Urinary bladder (tissue), 4 donors: ENCODE measurements around the gene FAM184B. TPM values are rescaled to one million over a fixed set of nuclear protein-coding genes. Genes with fewer than 3 reads are reported as not detected.
A peak's percentile ranks its signal among the peaks of the same experiment; 100 is the strongest.

Experiments used
- DNase-seq: peaks from one replicate; pipeline ENCODE4 v3.0.0-alpha.2; 2015; ENCODE audit errors: extremely low spot score
- H3K27ac ChIP-seq: one replicate; pipeline ENCODE4 v1.5.1; 2013; ENCODE audit warnings: low read depth, mild to moderate bottlenecking, moderate library complexity
- H3K36me3 ChIP-seq: one replicate; pipeline ENCODE4 v1.6.1; 2013; ENCODE audit warnings: mild to moderate bottlenecking, moderate library complexity; ENCODE audit not compliant: insufficient read depth
- H3K4me1 ChIP-seq: one replicate; pipeline ENCODE4 v1.6.1; 2013; ENCODE audit warnings: mild to moderate bottlenecking, moderate library complexity; ENCODE audit not compliant: insufficient read depth
- H3K4me3 ChIP-seq: one replicate; pipeline ENCODE4 v1.5.1; 2013; ENCODE audit warnings: low read depth, low read length
- WGBS: extraction: QIAGEN DNeasy Blood & Tissue Kit; methylation state at CpG from one replicate; pipeline ENCODE4 v1.1.7; 2013; 5-methylcytosine and 5-hydroxymethylcytosine counted together
- polyA plus RNA-seq: library from polyadenylated mRNA; stranded (reverse); fragments of 200-250 nt; gene quantifications from one replicate; pipeline ENCODE4 v1.2.3, GENCODE V29; 2013
- total RNA-seq: library from RNA; depleted of rRNA; stranded (reverse); fragments of >200 nt; gene quantifications from one replicate; pipeline ENCODE4 v1.2.3, GENCODE V29; 2014
- donor health status: healthy with polysubstance abuse.
- donor health status: healthy.

The FAM184B gene
- total and polyA plus RNA-seq, 2 donors, result 0.04 to 0.11 TPM

GRCh38 chr4:17647176-17647806 lies 134.1 kb downstream of the FAM184B start:
- WGBS, result 85% methylated on average over 9 of the region's 9 CpGs
- H3K4me3 ChIP-seq, result no peak overlapping the region

DNA sequence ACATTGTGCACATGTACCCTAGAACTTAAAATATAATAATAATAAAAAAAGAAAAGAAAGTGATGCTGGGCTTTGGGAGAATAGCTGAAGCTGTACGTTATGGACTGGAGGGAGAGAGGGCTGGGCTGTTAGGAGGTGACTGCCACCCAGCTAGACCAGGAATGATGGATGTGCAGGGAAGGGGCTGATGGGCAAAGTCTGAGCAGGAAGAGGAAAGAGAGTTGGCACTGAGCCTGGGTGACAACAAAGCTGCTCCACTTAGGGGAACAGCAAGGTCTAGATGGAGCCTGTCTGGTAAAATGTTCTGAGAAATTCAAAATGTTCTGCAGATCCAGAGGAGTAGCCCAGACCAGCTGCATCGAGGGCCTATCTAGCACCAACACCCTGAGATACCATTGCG lies 134.7 kb downstream of the FAM184B start:
- Histone ChIP-seq H3K4me1 (no peaks in the 10 kb centered on the region), H3K36me3 (no peaks in the 10 kb centered on the region), H3K4me3 (no peak overlapping the region), H3K27ac (no peak overlapping the region)
- no peak for DNase-seq
- WGBS, result 76% methylated on average over 3 of the region's 3 CpGs

More at GRCh38 chr4:17647176-17647806, 134.1 kb downstream of the FAM184B start:
- no peak for DNase-seq
- no peaks in the 10 kb centered on the region for H3K36me3 ChIP-seq
- no peaks in the 10 kb centered on the region for H3K4me1 ChIP-seq
- H3K27ac ChIP-seq, result no peak overlapping the region

DNA sequence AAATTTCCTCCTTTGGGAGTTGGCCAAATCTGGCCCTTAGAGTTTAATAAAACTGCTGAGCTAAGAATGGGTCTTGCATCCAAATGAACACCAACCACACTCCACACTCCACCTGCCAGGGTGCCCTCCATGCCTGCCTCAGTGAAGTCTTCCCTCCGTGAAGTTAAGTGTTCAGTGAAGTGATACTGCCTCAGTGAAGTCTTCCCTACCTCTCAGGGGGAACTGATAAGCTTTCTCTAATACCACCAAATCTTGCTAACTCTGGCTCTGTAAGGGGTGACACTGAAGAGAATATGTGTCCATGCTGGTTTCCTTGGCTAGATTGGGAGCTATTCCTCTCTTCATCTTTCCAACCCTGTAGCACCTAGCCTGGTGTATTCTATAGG lies 139.0 kb downstream of the FAM184B start:
- Histone ChIP-seq H3K4me1 (no peaks in the 10 kb centered on the region), H3K36me3 (no peaks in the 10 kb centered on the region), H3K4me3 (no peak overlapping the region), H3K27ac (no peak overlapping the region)
- no peak for DNase-seq
- WGBS, result 91% methylated on average over 1 of the region's 1 CpG

GRCh38 chr4:17639136-17639535 lies 142.3 kb downstream of the FAM184B start:
- H3K27ac ChIP-seq, result no peak overlapping the region
- no peaks in the 10 kb centered on the region for H3K36me3 ChIP-seq
- no peaks in the 10 kb centered on the region for H3K4me1 ChIP-seq
- no peak overlapping the region for H3K4me3 ChIP-seq
- WGBS, result 92% methylated on average over 7 of the region's 7 CpGs
- DNase-seq, result no peak

GRCh38 chr4:17636696-17637622 lies 144.5 kb downstream of the FAM184B start:
- 58% methylated on average over 32 of the region's 32 CpGs for WGBS
- no peak overlapping the region for H3K4me3 ChIP-seq
- DNase-seq, result peak; percentile 21
- H3K27ac ChIP-seq, result no peak overlapping the region
- no peaks in the 10 kb centered on the region for H3K4me1 ChIP-seq
- H3K36me3 ChIP-seq, result no peaks in the 10 kb centered on the region

DNA sequence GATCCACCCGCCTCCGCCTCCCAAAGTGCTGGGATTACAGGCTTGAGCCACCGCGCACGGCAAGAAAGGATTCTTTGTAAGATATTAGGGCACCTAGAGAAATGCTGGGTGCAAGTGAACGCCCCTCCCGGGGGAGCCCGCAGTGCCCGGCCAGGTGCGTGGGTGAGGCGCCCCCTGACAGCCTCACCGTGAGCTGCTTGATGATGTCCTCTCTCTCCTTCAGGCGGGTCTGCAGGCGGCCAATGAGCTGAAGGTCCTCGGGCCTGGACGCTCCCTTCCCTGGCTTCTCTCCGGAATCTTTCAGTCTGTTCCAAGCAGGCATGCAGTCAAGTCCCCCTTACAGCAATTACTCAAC lies 145.1 kb downstream of the FAM184B start:
- no peaks in the 10 kb centered on the region for H3K4me1 ChIP-seq
- WGBS, result 90% methylated on average over 17 of the region's 17 CpGs
- DNase-seq, result no peak
- H3K36me3 ChIP-seq, result no peaks in the 10 kb centered on the region
- H3K4me3 ChIP-seq, result no peak overlapping the region
- H3K27ac ChIP-seq, result no peak overlapping the region

DNA sequence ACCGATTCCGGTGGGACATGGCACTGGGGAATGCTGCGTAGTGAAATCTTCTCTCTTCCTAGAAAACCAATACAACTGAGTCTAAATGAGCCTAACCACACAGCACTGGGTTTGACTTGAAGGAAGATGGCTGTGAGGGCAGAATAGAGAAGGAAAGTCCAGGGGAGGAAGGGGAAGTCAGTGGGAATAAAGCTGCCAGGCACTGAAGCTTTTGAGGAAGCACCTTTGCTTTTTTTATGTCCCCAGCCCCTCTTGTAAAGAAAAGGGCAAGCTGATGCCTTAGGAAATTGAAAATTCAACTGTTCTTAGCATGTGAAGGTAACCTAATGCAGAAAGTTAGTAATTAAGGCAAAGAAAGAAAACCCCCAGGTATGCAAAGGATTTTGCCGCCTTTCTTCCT lies 146.4 kb downstream of the FAM184B start:
- WGBS, result 98% methylated on average over 4 of the region's 4 CpGs

GRCh38 chr4:17633600-17633999 lies 147.8 kb downstream of the FAM184B start:
- Histone ChIP-seq H3K36me3 (no peaks in the 10 kb centered on the region), H3K4me3 (no peak overlapping the region), H3K4me1 (no peaks in the 10 kb centered on the region), H3K27ac (no peak overlapping the region)
- no peak for DNase-seq
- 97% methylated on average over 9 of the region's 9 CpGs for WGBS

More for the DNA sequence above, 146.4 kb downstream of the FAM184B start:
- Histone ChIP-seq H3K4me1 (no peaks in the 10 kb centered on the region), H3K36me3 (no peaks in the 10 kb centered on the region), H3K27ac (no peak overlapping the region), H3K4me3 (no peak overlapping the region)
- DNase-seq, result no peak

GRCh38 chr4:17630228-17630627 lies 151.2 kb downstream of the FAM184B start:
- Histone ChIP-seq H3K4me1 (no peaks in the 10 kb centered on the region), H3K36me3 (peaks cover 3% of the 10 kb centered on the region), H3K27ac (no peak overlapping the region), H3K4me3 (no peak overlapping the region)
- 93% methylated on average over 4 of the region's 4 CpGs for WGBS
- no peak for DNase-seq

- Histone ChIP-seq H3K4me3 (no peak overlapping the region), H3K27ac (no peak overlapping the region), H3K36me3 (peaks cover 10% of the 10 kb centered on the region), H3K4me1 (no peaks in the 10 kb centered on the region)
- DNase-seq, result no peak
- WGBS, result 79% methylated on average over 2 of the region's 2 CpGs
Measured at GRCh38 chr4:17624821-17625220, 156.6 kb downstream of the FAM184B start.

DNA sequence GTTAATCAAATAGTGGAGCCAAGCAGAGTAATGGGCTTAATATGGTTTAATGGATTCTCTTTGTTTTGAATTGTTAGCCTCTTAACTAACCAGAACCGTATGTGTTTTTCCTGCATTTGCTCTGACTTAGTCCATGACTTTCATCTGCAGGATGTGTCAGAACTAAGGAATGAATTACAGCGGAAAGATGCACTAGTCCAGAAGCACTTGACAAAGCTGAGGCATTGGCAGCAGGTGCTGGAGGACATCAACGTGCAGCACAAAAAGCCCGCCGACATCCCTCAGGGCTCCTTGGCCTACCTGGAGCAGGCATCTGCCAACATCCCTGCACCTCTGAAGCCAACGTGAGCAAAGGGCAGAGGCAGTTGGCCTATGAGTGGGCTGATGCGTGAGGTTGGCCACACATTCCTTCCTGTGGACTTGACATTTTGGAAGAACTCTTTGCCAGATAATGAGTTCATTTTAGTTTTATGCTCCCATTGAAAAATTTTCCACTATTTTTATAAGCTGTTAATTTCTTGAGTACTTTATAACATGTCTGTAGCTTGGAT lies 157.9 kb downstream of the FAM184B start:
- Histone ChIP-seq H3K4me3 (no peak overlapping the region), H3K4me1 (no peaks in the 10 kb centered on the region), H3K36me3 (peaks cover 10% of the 10 kb centered on the region), H3K27ac (no peak overlapping the region)
- WGBS, result 84% methylated on average over 7 of the region's 7 CpGs
- no peak for DNase-seq

DNA sequence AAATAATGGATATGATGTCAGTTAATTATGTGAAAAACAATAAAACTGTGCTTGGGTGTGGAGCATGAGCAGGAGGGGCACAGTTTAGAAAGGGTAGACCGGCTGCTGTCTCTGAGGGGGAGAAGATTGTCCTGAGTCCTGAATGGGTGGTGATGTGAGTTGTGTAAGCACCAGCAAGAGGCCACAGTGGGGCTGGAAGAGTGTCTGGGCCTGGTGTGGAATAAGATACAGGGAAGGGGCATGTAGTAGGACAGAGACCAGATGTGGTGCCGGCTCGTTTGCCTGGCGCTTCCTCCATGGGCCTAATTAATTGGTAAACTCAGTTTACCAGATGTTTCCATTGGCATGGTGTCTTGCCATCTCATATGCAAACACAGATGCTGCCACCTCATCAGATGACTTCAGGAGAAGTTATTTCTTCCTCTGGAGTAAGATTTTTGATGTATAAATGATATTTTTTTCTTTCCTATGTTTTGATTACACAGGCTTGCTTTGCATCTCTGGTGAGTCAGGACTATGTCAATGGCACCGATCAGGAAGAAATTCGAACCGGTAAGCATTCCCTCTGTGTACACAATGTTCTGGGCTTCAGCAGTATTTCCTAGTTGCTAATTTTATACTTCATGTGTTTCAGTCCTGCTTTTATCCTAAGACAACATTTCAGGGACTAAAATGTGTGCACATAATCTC lies 161.9 kb downstream of the FAM184B start:
- Histone ChIP-seq H3K36me3 (peaks cover 3% of the 10 kb centered on the region), H3K27ac (no peak overlapping the region), H3K4me1 (no peaks in the 10 kb centered on the region), H3K4me3 (no peak overlapping the region)
- WGBS, result 82% methylated on average over 7 of the region's 7 CpGs
- DNase-seq, result no peak

DNA sequence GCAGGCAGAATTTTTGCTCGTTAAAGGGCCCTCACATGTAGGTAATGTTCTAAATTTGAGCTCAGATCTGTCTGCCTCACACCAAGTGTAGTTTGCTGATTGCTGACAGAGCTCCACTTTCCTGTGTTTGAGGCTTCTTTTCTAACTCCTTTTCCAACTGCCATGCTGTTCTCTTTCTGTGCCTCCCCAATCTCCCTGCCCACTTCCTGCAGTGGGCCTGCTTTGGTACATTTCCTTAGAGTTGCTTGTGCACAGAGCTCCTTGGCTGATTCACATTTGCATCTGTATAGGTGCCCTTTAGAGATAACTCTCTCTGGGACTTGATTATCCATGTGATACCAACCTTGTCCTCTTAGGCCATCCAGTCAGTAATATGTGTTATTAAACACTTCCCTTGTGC lies 162.5 kb downstream of the FAM184B start:
- no peaks in the 10 kb centered on the region for H3K4me1 ChIP-seq
- H3K4me3 ChIP-seq, result no peak overlapping the region
- WGBS, result 78% methylated on average over 1 of the region's 1 CpG
- H3K36me3 ChIP-seq, result peaks cover 2% of the 10 kb centered on the region
- no peak overlapping the region for H3K27ac ChIP-seq
- no peak for DNase-seq
